ENCODE data around the gene CEP57L1. TPM values are rescaled to one million over a fixed set of nuclear protein-coding genes. Genes with fewer than 3 reads are reported as not detected.

The CEP57L1 gene
- total RNA-seq, 2 experiments from 2014 or later = 23.8 to 36.9 TPM

- no peak overlapping the region for H3K4me3 Mint-ChIP-seq
- peaks cover 40% of the 10 kb centered on the region for H3K4me1 Mint-ChIP-seq
- H3K27ac Mint-ChIP-seq = no peak overlapping the region
- ChIA-PET CTCF (interaction anchor here (0.7 to 2.1 kb wide), 4 partner anchors 16 to 511 kb away, joined by 3 to 7 read pairs (median 4); no protein-coding TSS in a partner anchor), POLR2A (no interaction called here)
- DNase-seq (no peak), ATAC-seq (no peak)
- intact Hi-C loops (cut with DNase I, micrococcal nuclease) = no loop called here
- no peaks in the 10 kb centered on the region for H3K9me3 Mint-ChIP-seq (ENCODE audit: low read depth)
- H3K36me3 Mint-ChIP-seq (ENCODE audit: low read depth) = no peaks in the 10 kb centered on the region
- no peaks in the 10 kb centered on the region for H3K27me3 Mint-ChIP-seq
Observed at GRCh38 chr6:109056661-109057060, 38.6 kb upstream of the CEP57L1 start.

- intact Hi-C loops (cut with DNase I, micrococcal nuclease) = loop anchor here in 1 of 2 experiments (2.0 kb wide), 1 partner anchor 50 kb away; no protein-coding TSS in a partner anchor
- CTCF ChIA-PET = interaction anchor here (0.7 to 1.8 kb wide), 2 partner anchors 15 to 141 kb away, joined by 3 to 5 read pairs; no protein-coding TSS in a partner anchor
Observed at GRCh38 chr6:109058620-109059019, 36.7 kb upstream of the CEP57L1 start.

GRCh38 chr6:109059153-109059552 is 36.2 kb upstream of the CEP57L1 start:
- H3K4me3 Mint-ChIP-seq = no peak overlapping the region
- DNase-seq = no peak
- POLR2A ChIA-PET = no interaction called here
- peaks cover 2% of the 10 kb centered on the region for H3K36me3 Mint-ChIP-seq (ENCODE audit: low read depth)
- intact Hi-C loops (cut with DNase I, micrococcal nuclease) = loop anchor here in 1 of 2 experiments (2.0 kb wide), 1 partner anchor 50 kb away; no protein-coding TSS in a partner anchor
- ATAC-seq = no peak
- peaks cover 45% of the 10 kb centered on the region for H3K4me1 Mint-ChIP-seq
- CTCF ChIA-PET = interaction anchor here (0.7 to 1.8 kb wide), 2 partner anchors 14 to 142 kb away, joined by 3 to 5 read pairs; no protein-coding TSS in a partner anchor
- no peak overlapping the region for H3K27ac Mint-ChIP-seq
- no peaks in the 10 kb centered on the region for H3K27me3 Mint-ChIP-seq
- no peaks in the 10 kb centered on the region for H3K9me3 Mint-ChIP-seq (ENCODE audit: low read depth)

More at GRCh38 chr6:109058620-109059019, 36.7 kb upstream of the CEP57L1 start:
- peaks cover 2% of the 10 kb centered on the region for H3K36me3 Mint-ChIP-seq (ENCODE audit: low read depth)
- ATAC-seq (no peak), DNase-seq (no peak)
- no peaks in the 10 kb centered on the region for H3K9me3 Mint-ChIP-seq (ENCODE audit: low read depth)
- POLR2A ChIA-PET = no interaction called here
- H3K27me3 Mint-ChIP-seq = no peaks in the 10 kb centered on the region
- H3K27ac Mint-ChIP-seq = no peak overlapping the region
- H3K4me1 Mint-ChIP-seq = peaks cover 42% of the 10 kb centered on the region
- H3K4me3 Mint-ChIP-seq = no peak overlapping the region

- intact Hi-C loops (cut with DNase I, micrococcal nuclease) = loop anchor here in 1 of 2 experiments (2.0 kb wide), 1 partner anchor 51 kb away; no protein-coding TSS in a partner anchor
- no peaks in the 10 kb centered on the region for H3K27me3 Mint-ChIP-seq
- H3K4me1 Mint-ChIP-seq = peaks cover 47% of the 10 kb centered on the region
- ATAC-seq = peak; percentile 100
- ChIA-PET CTCF (interaction anchor here (0.7 to 1.8 kb wide), 2 partner anchors 14 to 142 kb away, joined by 3 to 5 read pairs; no protein-coding TSS in a partner anchor), POLR2A (no interaction called here)
- DNase-seq = no peak
- peaks cover 2% of the 10 kb centered on the region for H3K36me3 Mint-ChIP-seq (ENCODE audit: low read depth)
- peak overlapping the region; percentile 51 for H3K4me3 Mint-ChIP-seq
- H3K9me3 Mint-ChIP-seq (ENCODE audit: low read depth) = no peaks in the 10 kb centered on the region
- peak overlapping the region; percentile 89 for H3K27ac Mint-ChIP-seq
Observed at GRCh38 chr6:109059571-109060021, 35.7 kb upstream of the CEP57L1 start.

- H3K27ac Mint-ChIP-seq = no peak overlapping the region
- no peak overlapping the region for H3K4me3 Mint-ChIP-seq
- DNase-seq = no peak
- ChIA-PET POLR2A (no interaction called here), CTCF (interaction anchor here (0.7 kb wide), 1 partner anchor 13 kb away, joined by 3 read pairs; no protein-coding TSS in a partner anchor)
- peaks cover 47% of the 10 kb centered on the region for H3K4me1 Mint-ChIP-seq
- peaks cover 2% of the 10 kb centered on the region for H3K36me3 Mint-ChIP-seq (ENCODE audit: low read depth)
- no peak for ATAC-seq
- H3K9me3 Mint-ChIP-seq (ENCODE audit: low read depth) = no peaks in the 10 kb centered on the region
- intact Hi-C loops (cut with DNase I, micrococcal nuclease) = no loop called here
- no peaks in the 10 kb centered on the region for H3K27me3 Mint-ChIP-seq
Observed at GRCh38 chr6:109060571-109060970, 34.7 kb upstream of the CEP57L1 start.

- intact Hi-C loops (cut with DNase I, micrococcal nuclease) = no loop called here
- ChIA-PET POLR2A (no interaction called here), CTCF (interaction anchor here (0.8 kb wide), 1 partner anchor 10 kb away, joined by 5 read pairs; no protein-coding TSS in a partner anchor)
- no peaks in the 10 kb centered on the region for H3K9me3 Mint-ChIP-seq (ENCODE audit: low read depth)
- H3K36me3 Mint-ChIP-seq (ENCODE audit: low read depth) = peaks cover 2% of the 10 kb centered on the region
- H3K4me1 Mint-ChIP-seq = peaks cover 43% of the 10 kb centered on the region
- no peak overlapping the region for H3K4me3 Mint-ChIP-seq
- no peaks in the 10 kb centered on the region for H3K27me3 Mint-ChIP-seq
- DNase-seq (no peak), ATAC-seq (no peak)
- no peak overlapping the region for H3K27ac Mint-ChIP-seq
Observed at GRCh38 chr6:109062216-109062615, 33.1 kb upstream of the CEP57L1 start.

GRCh38 chr6:109062767-109063352 is 32.4 kb upstream of the CEP57L1 start:
- POLR2A ChIA-PET = no interaction called here
- CTCF ChIA-PET = interaction anchor here (0.6 to 1.7 kb wide), 4 partner anchors 9 to 28 kb away, joined by 3 to 10 read pairs (median 6); no protein-coding TSS in a partner anchor
- peaks cover 2% of the 10 kb centered on the region for H3K36me3 Mint-ChIP-seq (ENCODE audit: low read depth)

GRCh38 chr6:109069746-109070145 is 25.6 kb upstream of the CEP57L1 start:
- ChIA-PET CTCF (interaction anchor here (0.7 kb wide), 1 partner anchor 528 kb away, joined by 3 read pairs; no protein-coding TSS in a partner anchor), POLR2A (no interaction called here)
- H3K9me3 Mint-ChIP-seq (ENCODE audit: low read depth) = no peaks in the 10 kb centered on the region
- H3K27me3 Mint-ChIP-seq = no peaks in the 10 kb centered on the region
- ATAC-seq (no peak), DNase-seq (no peak)
- intact Hi-C loops (cut with DNase I, micrococcal nuclease) = loop anchor here (5.0 kb wide), 4 partner anchors 157 to 512 kb away; no protein-coding TSS in a partner anchor
- no peak overlapping the region for H3K27ac Mint-ChIP-seq
- peaks cover 26% of the 10 kb centered on the region for H3K4me1 Mint-ChIP-seq
- no peak overlapping the region for H3K4me3 Mint-ChIP-seq
- no peaks in the 10 kb centered on the region for H3K36me3 Mint-ChIP-seq (ENCODE audit: low read depth)

More at GRCh38 chr6:109062767-109063352, 32.4 kb upstream of the CEP57L1 start:
- no peak for ATAC-seq
- Mint-ChIP-seq H3K9me3 (ENCODE audit: low read depth) (no peaks in the 10 kb centered on the region), H3K27ac (no peak overlapping the region), H3K4me1 (peaks cover 48% of the 10 kb centered on the region), H3K27me3 (no peaks in the 10 kb centered on the region), H3K4me3 (no peak overlapping the region)
- intact Hi-C loops (cut with DNase I, micrococcal nuclease) = no loop called here
- no peak for DNase-seq

GRCh38 chr6:109071125-109071917 is 24.0 kb upstream of the CEP57L1 start:
- ATAC-seq = peak; percentile 40
- Mint-ChIP-seq H3K27ac (peak overlapping the region; percentile 73), H3K27me3 (no peaks in the 10 kb centered on the region), H3K4me1 (peaks cover 26% of the 10 kb centered on the region), H3K4me3 (peak overlapping the region; percentile 54), H3K36me3 (ENCODE audit: low read depth) (no peaks in the 10 kb centered on the region), H3K9me3 (ENCODE audit: low read depth) (no peaks in the 10 kb centered on the region)
- ChIA-PET POLR2A (interaction anchor here (0.6 kb wide), 1 partner anchor 60 kb away, joined by 4 read pairs; no protein-coding TSS in a partner anchor), CTCF (interaction anchor here (0.6 to 6.1 kb wide), 28 partner anchors 9 to 551 kb away, joined by 3 to 106 read pairs (median 4); partner anchors contain the start of genes ARMC2, CEP57L1 and SESN1)
- intact Hi-C loops (cut with DNase I, micrococcal nuclease) = loop anchor here (5.0 kb wide), 4 partner anchors 159 to 514 kb away; no protein-coding TSS in a partner anchor
- DNase-seq = no peak

GRCh38 chr6:109073344-109074132 is 21.8 kb upstream of the CEP57L1 start:
- ChIA-PET CTCF (interaction anchor here (0.6 to 6.1 kb wide), 60 partner anchors 8 to 930 kb away, joined by 3 to 106 read pairs (median 4); partner anchors contain the start of genes CEP57L1 and SESN1), POLR2A (interaction anchor here (0.7 kb wide), 1 partner anchor 65 kb away, joined by 3 read pairs; no protein-coding TSS in a partner anchor)
- Mint-ChIP-seq H3K27ac (no peak overlapping the region), H3K27me3 (no peaks in the 10 kb centered on the region), H3K4me3 (no peak overlapping the region), H3K9me3 (ENCODE audit: low read depth) (no peaks in the 10 kb centered on the region), H3K4me1 (peaks cover 19% of the 10 kb centered on the region), H3K36me3 (ENCODE audit: low read depth) (no peaks in the 10 kb centered on the region)
- intact Hi-C loops (cut with DNase I, micrococcal nuclease) = loop anchor here (1.0 to 5.0 kb wide), 9 partner anchors 65 to 531 kb away; no protein-coding TSS in a partner anchor
- DNase-seq = peak; percentile 55
- ATAC-seq = peak; percentile 66

All from activated CD4-positive, alpha-beta T cell treated with anti-CD3 and anti-CD28 coated beads for 36 hours (primary cell).